Measurements from ENCODE around the gene TIE1. TPM values are rescaled to one million over a fixed set of nuclear protein-coding genes. Genes with fewer than 3 reads are reported as not detected.

The TIE1 gene
- total and polyA plus RNA-seq, 2 donors (not counting 1 experiment from before 2014, with no cell fraction given): 0.02 TPM; not detected in 1

- Histone ChIP-seq H2AFZ (ENCODE audit: low read length) (no peak overlapping the region), H3K27me3 (ENCODE audit: control insufficient read depth, insufficient read depth, low read length) (peaks cover 2% of the 10 kb centered on the region), H3K4me2 (ENCODE audit: extremely low read depth, insufficient read depth, low read length) (no peak overlapping the region), H3K27ac (ENCODE audit: insufficient read depth, low read length) (no peak overlapping the region), H3K4me3 (replicated peaks in 1 of 4; ENCODE audit: control extremely low read depth in 1 of 4, insufficient read depth in 1 of 4, low read depth in 3 of 4, low read length in 4 of 4) (no peak overlapping the region), H3K36me3 (ENCODE audit: control insufficient read depth, insufficient read depth, low read length) (no peaks in the 10 kb centered on the region), H3K4me1 (ENCODE audit: control insufficient read depth, extremely low read depth, insufficient read depth, low read length) (no peaks in the 10 kb centered on the region), H3K9ac (ENCODE audit: insufficient read depth, low read length) (no peak overlapping the region), H3K79me2 (ENCODE audit: control insufficient read depth, insufficient read depth, low read length) (no peaks in the 10 kb centered on the region), H4K20me1 (ENCODE audit: control insufficient read depth, extremely low read depth, insufficient read depth, low read length) (no peaks in the 10 kb centered on the region), H3K9me3 (ENCODE audit: control insufficient read depth, insufficient read depth, low read depth, low read length) (no peaks in the 10 kb centered on the region)
- TF ChIP-seq CTCF (conservative IDR thresholded peaks at IDR 0.05 in 1 of 2, IDR thresholded peaks at IDR 0.05 in 1 of 2; ENCODE audit: low read depth in 1 of 2, low read length in 2 of 2) (no peak), EZH2 (IDR thresholded peaks at IDR 0.05; ENCODE audit: low read length, missing control alignments) (no peak)
- no peak for DNase-seq (ENCODE audit: low read depth in 2 of 2)
Observed at GRCh38 chr1:43276673-43277072, 24.1 kb upstream of the TIE1 start.

- DNase-seq (ENCODE audit: low read depth in 2 of 2): no peak
- H3K4me1 ChIP-seq (ENCODE audit: control insufficient read depth, extremely low read depth, insufficient read depth, low read length): no peaks in the 10 kb centered on the region
- H3K36me3 ChIP-seq (ENCODE audit: control insufficient read depth, insufficient read depth, low read length): no peaks in the 10 kb centered on the region
- H3K4me2 ChIP-seq (ENCODE audit: extremely low read depth, insufficient read depth, low read length): no peak overlapping the region
- H3K27me3 ChIP-seq (ENCODE audit: control insufficient read depth, insufficient read depth, low read length): no peaks in the 10 kb centered on the region
- no peak overlapping the region for H2AFZ ChIP-seq (ENCODE audit: low read length)
- no peak overlapping the region for H3K27ac ChIP-seq (ENCODE audit: insufficient read depth, low read length)
- no peak overlapping the region for H3K9ac ChIP-seq (ENCODE audit: insufficient read depth, low read length)
- no peak for TF ChIP-seq EZH2 (IDR thresholded peaks at IDR 0.05; ENCODE audit: low read length, missing control alignments)
- H3K79me2 ChIP-seq (ENCODE audit: control insufficient read depth, insufficient read depth, low read length): no peaks in the 10 kb centered on the region
- H3K9me3 ChIP-seq (ENCODE audit: control insufficient read depth, insufficient read depth, low read depth, low read length): no peaks in the 10 kb centered on the region
- no peak overlapping the region for H3K4me3 ChIP-seq (replicated peaks in 1 of 4; ENCODE audit: control extremely low read depth in 1 of 4, insufficient read depth in 1 of 4, low read depth in 3 of 4, low read length in 4 of 4)
- H4K20me1 ChIP-seq (ENCODE audit: control insufficient read depth, extremely low read depth, insufficient read depth, low read length): no peaks in the 10 kb centered on the region
Observed at GRCh38 chr1:43277116-43277876, 23.5 kb upstream of the TIE1 start.

GRCh38 chr1:43279161-43279560 lies 21.6 kb upstream of the TIE1 start:
- no peaks in the 10 kb centered on the region for H3K27me3 ChIP-seq (ENCODE audit: control insufficient read depth, insufficient read depth, low read length)
- H3K4me1 ChIP-seq (ENCODE audit: control insufficient read depth, extremely low read depth, insufficient read depth, low read length): no peaks in the 10 kb centered on the region
- no peak for TF ChIP-seq CTCF (conservative IDR thresholded peaks at IDR 0.05 in 1 of 2, IDR thresholded peaks at IDR 0.05 in 1 of 2; ENCODE audit: low read depth in 1 of 2, low read length in 2 of 2)
- no peak for TF ChIP-seq EZH2 (IDR thresholded peaks at IDR 0.05; ENCODE audit: low read length, missing control alignments)

More at GRCh38 chr1:43279161-43279560, 21.6 kb upstream of the TIE1 start:
- Histone ChIP-seq H3K27ac (ENCODE audit: insufficient read depth, low read length) (no peak overlapping the region), H2AFZ (ENCODE audit: low read length) (no peak overlapping the region), H3K9me3 (ENCODE audit: control insufficient read depth, insufficient read depth, low read depth, low read length) (no peaks in the 10 kb centered on the region), H3K9ac (ENCODE audit: insufficient read depth, low read length) (no peak overlapping the region), H3K4me3 (replicated peaks in 1 of 4; ENCODE audit: control extremely low read depth in 1 of 4, insufficient read depth in 1 of 4, low read depth in 3 of 4, low read length in 4 of 4) (no peak overlapping the region), H4K20me1 (ENCODE audit: control insufficient read depth, extremely low read depth, insufficient read depth, low read length) (no peaks in the 10 kb centered on the region), H3K79me2 (ENCODE audit: control insufficient read depth, insufficient read depth, low read length) (no peaks in the 10 kb centered on the region), H3K36me3 (ENCODE audit: control insufficient read depth, insufficient read depth, low read length) (no peaks in the 10 kb centered on the region), H3K4me2 (ENCODE audit: extremely low read depth, insufficient read depth, low read length) (no peak overlapping the region)
- no peak for DNase-seq (ENCODE audit: low read depth in 2 of 2)
